Measurements from ENCODE around the gene NTN4. TPM values are rescaled to one million over a fixed set of nuclear protein-coding genes. Genes with fewer than 3 reads are reported as not detected.
A peak's percentile ranks its signal among the peaks of the same experiment; 100 is the strongest.

Gene NTN4
- total and polyA plus RNA-seq, 5 experiments from 2014 or later: not detected

DNA sequence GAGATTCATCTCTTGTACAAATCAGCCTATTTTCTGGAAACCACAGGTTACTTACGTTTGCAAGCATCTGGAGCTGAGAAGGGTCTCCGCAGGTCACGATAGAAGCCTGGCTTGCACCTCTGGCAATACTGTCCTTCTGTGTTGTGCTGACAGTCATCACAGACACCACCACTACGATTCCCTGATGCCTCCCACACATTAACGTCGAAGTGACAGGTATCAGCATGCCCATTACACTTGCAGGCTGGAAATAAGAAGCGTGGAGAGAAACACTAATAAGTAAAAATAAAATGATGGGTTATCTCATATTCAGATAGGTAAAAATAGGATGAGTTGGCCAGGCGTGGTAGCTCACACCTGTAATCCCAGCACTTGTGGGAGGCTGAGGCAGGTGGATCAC is 80.2 kb downstream of the NTN4 start:
- no peaks in the 10 kb centered on the region for H3K36me3 Mint-ChIP-seq
- H3K4me1 Mint-ChIP-seq: no peaks in the 10 kb centered on the region
- no peak overlapping the region for H3K27ac Mint-ChIP-seq
- no peaks in the 10 kb centered on the region for H3K9me3 Mint-ChIP-seq
- ATAC-seq: no peak
- peaks cover 0 to 4% (median 3%) of the 10 kb centered on the region in 5 donors for H3K27me3 Mint-ChIP-seq
- POLR2A ChIA-PET: no interaction called here
- no peak for DNase-seq
- no peak overlapping the region for H3K4me3 Mint-ChIP-seq

DNA sequence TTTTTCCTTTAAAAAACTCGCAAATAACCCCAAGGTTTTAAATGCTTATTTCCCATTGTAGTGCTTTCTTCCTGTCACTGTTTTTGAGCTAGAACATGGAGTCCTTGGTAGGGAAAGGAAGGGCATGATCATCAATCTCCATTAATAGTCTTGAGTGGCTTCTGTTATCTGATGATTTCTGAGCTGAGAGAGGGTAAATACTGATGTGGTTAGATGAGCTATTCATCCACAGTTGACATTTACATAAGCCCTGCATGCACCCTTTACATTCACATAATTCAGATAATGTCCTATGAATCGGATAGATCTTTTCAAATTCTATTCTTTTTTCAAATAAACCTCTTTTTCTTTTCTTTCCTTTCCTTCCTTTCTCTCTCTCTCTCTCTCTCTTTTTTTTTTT is 81.4 kb downstream of the NTN4 start:
- ATAC-seq (no peak), DNase-seq (no peak)
- POLR2A ChIA-PET: interaction anchor here (0.6 kb wide), 1 partner anchor 40 kb away, joined by 3 read pairs; no protein-coding TSS in a partner anchor
- Mint-ChIP-seq H3K27me3 (peaks cover 0 to 7% (median 2%) of the 10 kb centered on the region in 5 donors), H3K27ac (no peak overlapping the region), H3K9me3 (no peaks in the 10 kb centered on the region), H3K4me3 (no peak overlapping the region), H3K4me1 (no peaks in the 10 kb centered on the region), H3K36me3 (no peaks in the 10 kb centered on the region)

DNA sequence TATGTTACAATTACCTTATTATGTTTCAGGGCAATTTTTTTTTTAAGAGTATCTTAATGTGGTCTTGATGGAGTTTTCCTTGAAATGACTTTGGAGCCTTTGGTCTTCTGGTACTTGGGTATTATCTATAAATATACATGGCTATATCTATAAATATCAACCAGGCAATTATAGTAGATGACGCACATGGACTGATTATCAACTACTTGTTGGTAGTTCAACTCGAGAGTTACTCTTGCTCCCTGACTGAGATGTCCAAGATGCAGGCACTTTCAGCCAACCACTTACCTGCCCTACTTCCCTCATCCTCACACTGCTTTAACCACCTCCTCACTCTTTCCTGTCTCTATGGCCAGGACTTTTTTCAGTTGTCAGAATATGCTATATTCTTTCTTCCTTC is 85.4 kb downstream of the NTN4 start:
- H3K27me3 Mint-ChIP-seq: peaks cover 0 to 10% (median 4%) of the 10 kb centered on the region in 5 donors
- DNase-seq (no peak), ATAC-seq (no peak)
- H3K9me3 Mint-ChIP-seq: no peaks in the 10 kb centered on the region
- H3K27ac Mint-ChIP-seq: no peak overlapping the region
- POLR2A ChIA-PET: no interaction called here
- no peaks in the 10 kb centered on the region for H3K4me1 Mint-ChIP-seq
- H3K4me3 Mint-ChIP-seq: no peak overlapping the region
- no peaks in the 10 kb centered on the region for H3K36me3 Mint-ChIP-seq

DNA sequence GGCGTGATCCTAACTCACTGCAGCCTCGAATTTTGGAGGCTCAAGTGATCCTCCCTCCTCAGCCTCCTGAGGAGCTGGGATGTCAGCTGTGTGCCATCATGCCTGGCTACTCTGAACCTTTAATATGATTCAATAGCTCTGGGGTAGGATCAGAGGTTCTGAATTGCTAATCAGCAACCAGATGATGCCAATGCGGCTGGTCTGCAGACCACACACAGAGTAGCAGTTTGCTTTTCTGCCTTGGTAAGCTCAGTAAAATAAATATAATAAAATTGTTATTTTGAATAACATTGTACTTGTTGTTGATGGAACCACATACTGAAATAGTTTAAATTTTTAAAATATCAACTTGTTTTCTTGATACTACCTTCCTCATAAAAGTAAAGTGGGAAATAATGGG is 86.6 kb downstream of the NTN4 start:
- POLR2A ChIA-PET: no interaction called here
- no peaks in the 10 kb centered on the region for H3K4me1 Mint-ChIP-seq
- DNase-seq (no peak), ATAC-seq (no peak)
- no peak overlapping the region for H3K4me3 Mint-ChIP-seq
- H3K36me3 Mint-ChIP-seq: no peaks in the 10 kb centered on the region
- H3K9me3 Mint-ChIP-seq: no peaks in the 10 kb centered on the region
- H3K27me3 Mint-ChIP-seq: peaks cover 0 to 10% (median 4%) of the 10 kb centered on the region in 5 donors
- H3K27ac Mint-ChIP-seq: no peak overlapping the region

DNA sequence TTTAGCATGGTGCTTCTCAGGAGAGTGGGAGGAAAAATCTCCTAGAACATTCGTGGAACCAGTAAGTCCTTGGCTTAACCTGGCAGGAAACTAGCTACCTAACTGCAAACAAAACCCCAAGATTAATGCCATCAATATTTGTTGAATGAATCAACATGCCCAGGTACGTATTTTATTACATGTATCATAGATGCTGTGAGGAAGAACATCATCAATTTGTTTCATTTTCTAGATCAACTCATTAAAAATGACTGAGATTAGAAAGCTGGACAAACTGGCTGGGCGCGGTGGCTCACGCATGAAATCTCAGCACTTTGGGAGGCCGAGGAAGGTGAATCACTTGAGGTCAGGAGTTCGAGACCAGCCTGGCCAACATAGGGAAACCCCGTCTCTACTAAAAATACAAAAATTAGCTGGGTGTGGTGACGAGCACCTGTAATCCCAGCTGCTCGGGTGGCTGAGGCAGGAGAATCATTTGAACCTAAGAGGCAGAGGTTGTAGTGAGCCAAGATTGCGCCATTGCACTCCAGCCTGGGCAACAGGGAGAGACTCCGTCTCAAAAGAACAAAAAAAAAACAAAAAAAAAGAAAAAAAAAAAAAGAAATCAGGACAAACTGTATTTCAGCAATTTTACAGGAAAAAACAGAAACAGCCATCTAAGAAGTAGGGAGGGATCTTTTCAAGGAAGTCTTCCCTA is 88.7 kb downstream of the NTN4 start:
- H3K27me3 Mint-ChIP-seq: peaks cover 0 to 8% (median 4%) of the 10 kb centered on the region in 5 donors
- H3K4me1 Mint-ChIP-seq: no peaks in the 10 kb centered on the region
- no peak for DNase-seq
- no peaks in the 10 kb centered on the region for H3K36me3 Mint-ChIP-seq
- peak overlapping the region in 1 of 10 donors; percentile 19 for H3K27ac Mint-ChIP-seq
- no peaks in the 10 kb centered on the region for H3K9me3 Mint-ChIP-seq
- no peak overlapping the region for H3K4me3 Mint-ChIP-seq
- POLR2A ChIA-PET: no interaction called here
- no peak for ATAC-seq

DNA sequence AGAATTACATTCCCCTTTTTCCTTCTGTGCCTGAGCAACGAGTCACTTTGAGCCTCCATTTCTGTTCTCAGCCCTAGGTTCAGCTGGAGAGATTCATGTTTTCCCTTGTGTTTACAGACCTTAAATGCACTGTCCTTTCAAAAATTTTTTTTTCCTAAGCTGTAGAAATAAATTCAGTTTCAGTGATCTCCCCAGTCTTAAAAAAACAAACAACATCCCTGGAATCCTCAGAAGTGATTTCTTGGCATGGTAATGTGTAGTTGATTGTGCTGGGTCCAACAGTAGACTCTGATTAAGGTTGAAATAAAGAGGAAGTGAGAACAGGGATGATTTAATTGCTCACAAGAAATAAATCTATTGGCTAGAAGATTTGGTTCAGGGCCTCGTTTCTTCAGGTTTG is 89.3 kb downstream of the NTN4 start:
- Mint-ChIP-seq H3K27me3 (peaks cover 0 to 8% (median 4%) of the 10 kb centered on the region in 5 donors), H3K4me3 (no peak overlapping the region), H3K36me3 (no peaks in the 10 kb centered on the region), H3K4me1 (no peaks in the 10 kb centered on the region), H3K9me3 (no peaks in the 10 kb centered on the region), H3K27ac (no peak overlapping the region)
- DNase-seq (no peak), ATAC-seq (no peak)
- POLR2A ChIA-PET: no interaction called here

DNA sequence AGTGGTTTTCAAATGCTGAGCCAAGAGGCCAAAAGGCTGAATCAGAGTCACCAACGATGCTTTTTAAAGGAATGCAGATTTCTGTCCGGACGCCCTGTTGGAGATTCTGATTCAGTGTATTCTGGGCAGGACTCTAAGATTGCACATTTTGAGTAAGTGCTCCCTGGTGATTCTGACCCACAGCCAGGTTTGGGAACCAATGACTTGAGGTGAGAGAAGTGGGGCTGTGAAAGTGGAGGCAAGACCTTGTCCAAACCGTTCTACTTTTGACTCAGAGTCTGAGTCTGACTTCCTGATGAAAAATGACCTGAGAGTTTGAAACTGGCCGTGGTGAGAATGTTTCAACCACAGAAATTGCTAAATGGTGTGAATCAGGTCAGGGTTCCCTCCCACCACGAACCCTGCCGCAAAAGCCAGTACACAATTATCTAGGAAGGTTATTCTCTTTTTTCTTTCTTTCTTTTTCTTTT is 90.2 kb downstream of the NTN4 start:
- H3K36me3 Mint-ChIP-seq: no peaks in the 10 kb centered on the region
- POLR2A ChIA-PET: no interaction called here
- no peak overlapping the region for H3K4me3 Mint-ChIP-seq
- DNase-seq (no peak), ATAC-seq (no peak)
- H3K27ac Mint-ChIP-seq: no peak overlapping the region
- no peaks in the 10 kb centered on the region for H3K9me3 Mint-ChIP-seq
- H3K4me1 Mint-ChIP-seq: no peaks in the 10 kb centered on the region
- peaks cover 0 to 7% (median 4%) of the 10 kb centered on the region in 5 donors for H3K27me3 Mint-ChIP-seq

DNA sequence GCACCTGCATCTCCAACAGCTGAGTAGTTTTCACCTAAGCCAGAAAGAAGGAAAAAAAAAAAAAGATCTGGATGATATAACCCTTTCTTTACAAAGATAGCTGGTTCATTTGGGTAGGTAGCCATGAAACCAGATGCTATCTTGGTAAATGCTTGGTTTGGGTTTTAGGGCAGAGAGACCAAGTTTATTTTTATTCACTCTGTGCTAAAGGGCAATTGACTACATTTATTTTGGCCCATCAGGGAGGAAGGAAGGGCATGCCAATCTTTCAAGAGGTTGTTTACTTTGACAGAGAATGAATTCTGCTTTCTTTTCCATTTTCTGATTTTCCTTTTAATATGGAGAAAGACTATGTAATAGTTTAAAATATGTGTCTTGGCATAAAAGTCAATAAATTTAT is 91.0 kb downstream of the NTN4 start:
- peaks cover 0 to 6% (median under 1%) of the 10 kb centered on the region in 5 donors for H3K27me3 Mint-ChIP-seq
- no peaks in the 10 kb centered on the region for H3K4me1 Mint-ChIP-seq

DNA sequence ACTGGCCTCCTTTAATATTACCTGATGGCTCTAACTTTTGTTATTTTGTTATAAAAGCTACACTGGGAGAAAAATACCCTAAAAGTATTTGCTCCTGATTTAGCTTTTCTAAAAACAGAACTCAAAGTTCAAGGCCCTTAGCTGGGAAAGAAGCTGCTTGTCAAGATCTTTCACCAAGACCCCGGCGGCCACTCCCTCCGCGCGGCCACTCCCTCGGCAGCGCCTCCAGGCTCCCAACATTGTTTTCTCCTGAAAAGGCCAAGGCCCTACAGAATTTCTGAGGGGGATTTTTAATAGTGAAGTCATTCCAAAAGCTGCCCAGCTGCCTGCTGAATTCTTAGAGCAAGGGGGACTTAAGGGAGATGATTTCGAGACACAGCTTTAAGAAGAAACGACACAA is 96.4 kb downstream of the NTN4 start:
- no peak for DNase-seq
- POLR2A ChIA-PET: no interaction called here
- no peaks in the 10 kb centered on the region for H3K4me1 Mint-ChIP-seq
- peaks cover 0 to 1% (median 0%) of the 10 kb centered on the region in 5 donors for H3K27me3 Mint-ChIP-seq
- ATAC-seq: no peak
- H3K4me3 Mint-ChIP-seq: no peak overlapping the region
- no peaks in the 10 kb centered on the region for H3K9me3 Mint-ChIP-seq
- H3K36me3 Mint-ChIP-seq: no peaks in the 10 kb centered on the region
- H3K27ac Mint-ChIP-seq: no peak overlapping the region

More for the DNA sequence above, 91.0 kb downstream of the NTN4 start:
- DNase-seq (no peak), ATAC-seq (no peak)
- no peak overlapping the region for H3K27ac Mint-ChIP-seq
- H3K36me3 Mint-ChIP-seq: no peaks in the 10 kb centered on the region
- H3K4me3 Mint-ChIP-seq: no peak overlapping the region
- POLR2A ChIA-PET: no interaction called here
- H3K9me3 Mint-ChIP-seq: no peaks in the 10 kb centered on the region

DNA sequence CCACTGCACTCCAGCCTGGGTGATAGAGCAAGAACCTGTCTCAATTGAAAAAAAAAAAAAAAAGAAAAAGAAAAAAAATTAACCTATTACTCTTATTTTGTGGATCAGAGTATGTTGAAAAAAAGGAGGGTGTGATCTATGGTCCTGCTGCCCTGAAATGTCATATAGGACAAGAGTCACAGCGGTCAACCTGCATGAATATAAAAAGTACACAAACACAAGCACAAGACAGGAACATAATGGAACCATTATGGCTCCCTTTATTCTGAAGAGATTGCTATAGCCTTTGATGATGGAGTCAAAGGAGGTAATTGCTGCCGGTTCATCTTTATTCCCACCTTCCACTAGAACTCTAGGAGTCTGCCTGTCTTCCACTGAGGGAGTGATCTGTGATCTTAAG is 96.9 kb downstream of the NTN4 start:
- POLR2A ChIA-PET: no interaction called here
- Mint-ChIP-seq H3K9me3 (no peaks in the 10 kb centered on the region), H3K27me3 (peaks cover 0 to 1% (median 0%) of the 10 kb centered on the region in 5 donors), H3K4me3 (no peak overlapping the region), H3K36me3 (no peaks in the 10 kb centered on the region), H3K27ac (no peak overlapping the region), H3K4me1 (no peaks in the 10 kb centered on the region)
- no peak for ATAC-seq
- DNase-seq: no peak

DNA sequence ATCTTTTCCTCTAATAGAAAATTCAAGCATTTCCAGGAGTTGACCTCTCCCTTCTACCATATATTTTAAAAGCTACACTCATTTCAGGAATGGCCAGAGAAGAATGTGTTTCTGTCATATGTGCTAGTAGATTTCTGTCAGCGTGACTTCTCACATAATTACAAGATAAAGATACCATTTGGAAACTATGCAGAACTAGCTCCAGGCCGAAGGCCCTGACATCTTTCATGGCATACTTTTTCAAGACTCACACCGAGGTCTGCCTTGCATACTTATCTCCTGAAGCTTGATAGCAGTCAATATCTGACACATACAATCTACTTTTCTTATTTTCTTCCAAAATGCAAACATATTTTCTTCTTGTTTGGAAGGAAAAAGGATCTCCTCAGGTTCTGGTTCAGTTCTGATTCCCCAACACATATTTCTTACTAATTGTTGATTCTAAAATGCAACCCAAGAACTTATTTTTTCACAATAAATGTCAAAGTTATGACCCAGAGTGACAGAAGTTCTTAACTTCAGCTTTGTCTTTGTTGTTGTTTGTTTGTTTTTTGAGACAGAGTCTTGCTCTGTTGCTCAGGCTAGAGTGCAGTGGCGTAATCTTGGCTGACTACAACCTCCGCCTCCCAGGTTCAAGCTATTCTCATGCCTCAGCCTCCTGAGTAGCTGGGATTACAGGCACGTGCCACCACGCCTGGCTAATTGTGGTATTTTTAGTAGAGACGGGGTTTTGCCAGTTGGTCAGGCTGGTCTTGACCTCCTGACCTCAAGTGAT is 99.5 kb downstream of the NTN4 start:
- no peak for ATAC-seq
- H3K36me3 Mint-ChIP-seq: no peaks in the 10 kb centered on the region
- POLR2A ChIA-PET: no interaction called here
- no peak for DNase-seq
- no peak overlapping the region for H3K4me3 Mint-ChIP-seq
- no peaks in the 10 kb centered on the region for H3K9me3 Mint-ChIP-seq
- peak overlapping the region in 1 of 10 donors; percentile 36 for H3K27ac Mint-ChIP-seq
- peaks cover 0 to 5% (median 3%) of the 10 kb centered on the region in 5 donors for H3K27me3 Mint-ChIP-seq
- no peaks in the 10 kb centered on the region for H3K4me1 Mint-ChIP-seq

DNA sequence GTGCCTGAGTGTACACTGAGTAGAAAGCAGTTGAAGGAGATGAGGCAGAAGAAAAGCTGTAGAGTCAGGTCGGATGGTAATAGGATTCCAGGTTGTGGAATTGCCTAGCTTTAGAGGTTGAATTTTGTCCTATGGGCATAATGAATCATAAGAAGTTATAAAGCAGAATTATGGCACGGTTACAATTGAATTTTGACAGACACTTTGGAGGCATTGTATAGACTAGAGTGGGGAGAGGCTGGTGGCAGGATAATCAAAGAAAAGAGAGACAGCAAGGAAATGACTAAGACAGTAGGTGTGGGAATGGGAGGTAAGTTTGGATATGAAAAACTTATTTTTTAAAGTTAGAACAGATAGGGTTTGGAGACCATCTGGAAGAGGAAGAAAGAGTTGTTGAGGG is 102.6 kb downstream of the NTN4 start:
- no peak for ATAC-seq
- POLR2A ChIA-PET: no interaction called here
- H3K27ac Mint-ChIP-seq: no peak overlapping the region
- H3K4me1 Mint-ChIP-seq: no peaks in the 10 kb centered on the region
- peaks cover 0 to 13% (median 8%) of the 10 kb centered on the region in 5 donors for H3K27me3 Mint-ChIP-seq
- DNase-seq: no peak
- H3K9me3 Mint-ChIP-seq: no peaks in the 10 kb centered on the region
- no peak overlapping the region for H3K4me3 Mint-ChIP-seq
- no peaks in the 10 kb centered on the region for H3K36me3 Mint-ChIP-seq

DNA sequence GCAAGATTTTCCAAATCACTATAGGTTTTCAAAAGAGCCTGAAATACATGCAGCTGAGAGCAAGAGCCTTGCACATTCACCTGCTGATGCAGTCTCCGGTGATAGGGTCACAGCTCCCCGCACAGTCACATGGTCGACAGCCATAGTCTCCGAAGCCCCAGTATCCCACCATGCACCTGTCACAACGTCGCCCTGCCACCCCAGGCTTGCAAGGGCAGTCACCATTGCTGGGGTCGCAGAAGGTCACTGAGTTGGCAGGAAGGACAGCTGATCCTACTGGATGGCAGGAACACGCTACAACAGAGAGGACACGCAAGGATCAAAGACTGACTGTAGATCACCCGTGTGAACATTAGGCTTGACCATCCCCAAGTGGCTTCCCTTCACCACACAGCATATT is 107.1 kb downstream of the NTN4 start:
- Mint-ChIP-seq H3K9me3 (peaks cover 0 to 3% (median 0%) of the 10 kb centered on the region in 9 donors), H3K4me3 (no peak overlapping the region)
- POLR2A ChIA-PET: no interaction called here

More for the DNA sequence above, 107.1 kb downstream of the NTN4 start:
- peak overlapping the region in 1 of 10 donors; percentile 6 for H3K27ac Mint-ChIP-seq
- peaks cover 0 to 13% (median 8%) of the 10 kb centered on the region in 5 donors for H3K27me3 Mint-ChIP-seq
- DNase-seq: no peak
- H3K36me3 Mint-ChIP-seq: no peaks in the 10 kb centered on the region
- no peak for ATAC-seq
- no peaks in the 10 kb centered on the region for H3K4me1 Mint-ChIP-seq
